ENCODE measurements around the gene SMCR8.

DNA sequence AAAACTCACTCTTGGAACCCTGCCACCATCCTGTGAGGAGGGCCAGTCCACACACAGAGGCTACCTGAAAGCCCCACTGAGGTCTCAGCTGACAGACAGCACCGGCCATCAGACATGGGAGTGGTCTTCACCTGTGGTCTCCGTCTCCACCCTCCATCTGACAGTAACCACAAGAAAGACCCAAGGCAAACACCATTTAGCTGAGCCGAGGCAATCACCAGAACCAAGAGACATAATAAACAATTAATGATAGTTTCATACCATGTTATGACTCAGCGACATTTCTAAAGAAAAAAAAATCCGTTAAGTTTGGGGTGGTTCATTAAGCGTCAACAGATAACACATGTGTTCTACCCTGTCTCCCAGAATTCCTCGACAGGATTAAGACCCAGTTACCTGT lies 56.4 kb downstream of the SMCR8 start:
- no peak for TF ChIP-seq SIN3A (IDR thresholded peaks at IDR 0.05; ENCODE audit: borderline replicate concordance, insufficient read depth, low read length)
- TF ChIP-seq, protein P1, sequence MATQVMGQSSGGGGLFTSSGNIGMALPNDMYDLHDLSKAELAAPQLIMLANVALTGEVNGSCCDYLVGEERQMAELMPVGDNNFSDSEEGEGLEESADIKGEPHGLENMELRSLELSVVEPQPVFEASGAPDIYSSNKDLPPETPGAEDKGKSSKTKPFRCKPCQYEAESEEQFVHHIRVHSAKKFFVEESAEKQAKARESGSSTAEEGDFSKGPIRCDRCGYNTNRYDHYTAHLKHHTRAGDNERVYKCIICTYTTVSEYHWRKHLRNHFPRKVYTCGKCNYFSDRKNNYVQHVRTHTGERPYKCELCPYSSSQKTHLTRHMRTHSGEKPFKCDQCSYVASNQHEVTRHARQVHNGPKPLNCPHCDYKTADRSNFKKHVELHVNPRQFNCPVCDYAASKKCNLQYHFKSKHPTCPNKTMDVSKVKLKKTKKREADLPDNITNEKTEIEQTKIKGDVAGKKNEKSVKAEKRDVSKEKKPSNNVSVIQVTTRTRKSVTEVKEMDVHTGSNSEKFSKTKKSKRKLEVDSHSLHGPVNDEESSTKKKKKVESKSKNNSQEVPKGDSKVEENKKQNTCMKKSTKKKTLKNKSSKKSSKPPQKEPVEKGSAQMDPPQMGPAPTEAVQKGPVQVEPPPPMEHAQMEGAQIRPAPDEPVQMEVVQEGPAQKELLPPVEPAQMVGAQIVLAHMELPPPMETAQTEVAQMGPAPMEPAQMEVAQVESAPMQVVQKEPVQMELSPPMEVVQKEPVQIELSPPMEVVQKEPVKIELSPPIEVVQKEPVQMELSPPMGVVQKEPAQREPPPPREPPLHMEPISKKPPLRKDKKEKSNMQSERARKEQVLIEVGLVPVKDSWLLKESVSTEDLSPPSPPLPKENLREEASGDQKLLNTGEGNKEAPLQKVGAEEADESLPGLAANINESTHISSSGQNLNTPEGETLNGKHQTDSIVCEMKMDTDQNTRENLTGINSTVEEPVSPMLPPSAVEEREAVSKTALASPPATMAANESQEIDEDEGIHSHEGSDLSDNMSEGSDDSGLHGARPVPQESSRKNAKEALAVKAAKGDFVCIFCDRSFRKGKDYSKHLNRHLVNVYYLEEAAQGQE (IDR thresholded peaks at IDR 0.05; ENCODE audit: insufficient read depth in 1 of 2, low read depth in 2 of 2, low read length in 2 of 2), result no peak
- no peak for TF ChIP-seq POLR2AphosphoS5 (IDR thresholded peaks at IDR 0.05; ENCODE audit: low read depth, low read length)
- TF ChIP-seq TAF1 (IDR thresholded peaks at IDR 0.05; ENCODE audit: borderline replicate concordance, insufficient read depth, low read length), result no peak

Measured in PFSK-1 (cell line).